ENCODE results near the gene COBL.

The COBL gene

GRCh38 chr7:51010534-51010933 lies 306.1 kb downstream of the COBL start:
- TF ChIP-seq CTCF (conservative IDR thresholded peaks at IDR 0.05; ENCODE audit: low read depth, low read length), result no peak
- no peak overlapping the region for H3K4me3 ChIP-seq (ENCODE audit: low read depth, low read length)
- no peak for DNase-seq (ENCODE audit: low read depth)

GRCh38 chr7:51009716-51010496 lies 306.7 kb downstream of the COBL start:
- no peak overlapping the region for H3K4me3 ChIP-seq (ENCODE audit: low read depth, low read length)
- peak; percentile 54 for DNase-seq (ENCODE audit: low read depth)
- TF ChIP-seq CTCF (conservative IDR thresholded peaks at IDR 0.05; ENCODE audit: low read depth, low read length), result no peak

GRCh38 chr7:51007551-51008505 lies 308.8 kb downstream of the COBL start:
- no peak overlapping the region for H3K4me3 ChIP-seq (ENCODE audit: low read depth, low read length)
- no peak for TF ChIP-seq CTCF (conservative IDR thresholded peaks at IDR 0.05; ENCODE audit: low read depth, low read length)
- DNase-seq (ENCODE audit: low read depth), result no peak

- no peak overlapping the region for H3K4me3 ChIP-seq (ENCODE audit: low read depth, low read length)
- DNase-seq (ENCODE audit: low read depth), result no peak
- no peak for TF ChIP-seq CTCF (conservative IDR thresholded peaks at IDR 0.05; ENCODE audit: low read depth, low read length)
These were observed 309.9 kb downstream of the COBL start for GRCh38 chr7:51006483-51007235.

GRCh38 chr7:51005074-51005473 lies 311.5 kb downstream of the COBL start:
- DNase-seq (ENCODE audit: low read depth), result no peak
- H3K4me3 ChIP-seq (ENCODE audit: low read depth, low read length), result no peak overlapping the region
- TF ChIP-seq CTCF (conservative IDR thresholded peaks at IDR 0.05; ENCODE audit: low read depth, low read length), result no peak

- no peak for TF ChIP-seq CTCF (conservative IDR thresholded peaks at IDR 0.05; ENCODE audit: low read depth, low read length)
- H3K4me3 ChIP-seq (ENCODE audit: low read depth, low read length), result no peak overlapping the region
- no peak for DNase-seq (ENCODE audit: low read depth)
These were observed 315.7 kb downstream of the COBL start for GRCh38 chr7:51000956-51001355.

Data from choroid plexus epithelial cell (primary cell).